ENCODE data around the gene COMMD9.
A peak's percentile ranks its signal among the peaks of the same experiment; 100 is the strongest.

Gene COMMD9

DNA sequence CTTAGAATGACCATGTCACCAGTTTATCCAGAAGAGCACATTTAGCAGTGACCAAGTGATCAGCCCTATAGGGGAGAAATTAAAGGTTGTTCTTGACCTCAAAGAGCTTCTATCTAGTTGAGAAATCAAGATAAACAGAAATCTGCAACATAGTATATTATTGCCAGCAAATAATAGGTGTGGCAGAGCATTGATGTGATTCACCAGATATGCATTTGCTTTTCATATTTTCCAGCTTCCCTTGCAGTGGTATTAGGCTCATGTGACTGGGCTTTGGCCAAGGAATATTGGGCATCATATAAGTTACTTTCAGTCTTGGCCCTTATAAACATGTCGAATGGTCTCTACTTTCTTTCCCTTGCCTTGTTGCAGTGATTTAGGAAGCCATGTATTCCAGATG lies 34.5 kb downstream of the COMMD9 start:
- H3K36me3 ChIP-seq (ENCODE audit: low read depth): no peaks in the 10 kb centered on the region
- H3K9me3 ChIP-seq (ENCODE audit: severe bottlenecking): no peaks in the 10 kb centered on the region
- H3K27ac ChIP-seq (ENCODE audit: poor library complexity, severe bottlenecking): peak overlapping the region; percentile 5
- H3K4me1 ChIP-seq (ENCODE audit: insufficient read depth, poor library complexity, severe bottlenecking): peaks cover 9% of the 10 kb centered on the region
- no peaks in the 10 kb centered on the region for H3K27me3 ChIP-seq (ENCODE audit: insufficient read depth, poor library complexity, severe bottlenecking)
- H3K4me3 ChIP-seq (ENCODE audit: severe bottlenecking): no peak overlapping the region
- peak; percentile 85 for ATAC-seq (ENCODE audit: low read depth)
- TF ChIP-seq, protein P1, sequence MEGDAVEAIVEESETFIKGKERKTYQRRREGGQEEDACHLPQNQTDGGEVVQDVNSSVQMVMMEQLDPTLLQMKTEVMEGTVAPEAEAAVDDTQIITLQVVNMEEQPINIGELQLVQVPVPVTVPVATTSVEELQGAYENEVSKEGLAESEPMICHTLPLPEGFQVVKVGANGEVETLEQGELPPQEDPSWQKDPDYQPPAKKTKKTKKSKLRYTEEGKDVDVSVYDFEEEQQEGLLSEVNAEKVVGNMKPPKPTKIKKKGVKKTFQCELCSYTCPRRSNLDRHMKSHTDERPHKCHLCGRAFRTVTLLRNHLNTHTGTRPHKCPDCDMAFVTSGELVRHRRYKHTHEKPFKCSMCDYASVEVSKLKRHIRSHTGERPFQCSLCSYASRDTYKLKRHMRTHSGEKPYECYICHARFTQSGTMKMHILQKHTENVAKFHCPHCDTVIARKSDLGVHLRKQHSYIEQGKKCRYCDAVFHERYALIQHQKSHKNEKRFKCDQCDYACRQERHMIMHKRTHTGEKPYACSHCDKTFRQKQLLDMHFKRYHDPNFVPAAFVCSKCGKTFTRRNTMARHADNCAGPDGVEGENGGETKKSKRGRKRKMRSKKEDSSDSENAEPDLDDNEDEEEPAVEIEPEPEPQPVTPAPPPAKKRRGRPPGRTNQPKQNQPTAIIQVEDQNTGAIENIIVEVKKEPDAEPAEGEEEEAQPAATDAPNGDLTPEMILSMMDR (IDR thresholded peaks at IDR 0.05; ENCODE audit: poor library complexity, severe bottlenecking): no peak
- DNase-seq (ENCODE audit: low spot score): no peak

DNA sequence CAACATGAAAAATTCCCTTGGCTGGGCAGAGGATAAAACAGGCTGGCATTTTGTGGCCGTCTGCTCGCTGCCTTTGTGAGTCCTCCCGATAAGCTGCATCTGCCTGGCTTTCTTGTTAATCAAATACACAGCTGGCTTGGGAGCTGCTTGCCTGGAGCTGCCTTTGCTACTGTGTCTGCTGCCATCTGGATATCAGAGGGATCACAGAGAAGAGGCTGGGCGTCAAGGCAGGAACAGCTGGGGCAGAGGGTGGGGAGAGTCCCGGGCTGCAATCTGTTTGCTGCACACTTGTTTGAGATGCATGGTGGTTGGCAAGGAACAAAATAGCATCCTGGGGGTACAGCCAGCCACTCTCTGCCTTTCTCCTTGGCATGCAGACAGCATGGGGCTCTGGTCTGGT lies 36.0 kb downstream of the COMMD9 start:
- Histone ChIP-seq H3K27ac (ENCODE audit: poor library complexity, severe bottlenecking) (no peak overlapping the region), H3K9me3 (ENCODE audit: severe bottlenecking) (no peaks in the 10 kb centered on the region), H3K4me3 (ENCODE audit: severe bottlenecking) (no peak overlapping the region), H3K4me1 (ENCODE audit: insufficient read depth, poor library complexity, severe bottlenecking) (peaks cover 19% of the 10 kb centered on the region), H3K36me3 (ENCODE audit: low read depth) (no peaks in the 10 kb centered on the region), H3K27me3 (ENCODE audit: insufficient read depth, poor library complexity, severe bottlenecking) (no peaks in the 10 kb centered on the region)
- no peak for DNase-seq (ENCODE audit: low spot score)
- no peak for ATAC-seq (ENCODE audit: low read depth)
- TF ChIP-seq, protein P1 (IDR thresholded peaks at IDR 0.05; ENCODE audit: poor library complexity, severe bottlenecking): no peak

DNA sequence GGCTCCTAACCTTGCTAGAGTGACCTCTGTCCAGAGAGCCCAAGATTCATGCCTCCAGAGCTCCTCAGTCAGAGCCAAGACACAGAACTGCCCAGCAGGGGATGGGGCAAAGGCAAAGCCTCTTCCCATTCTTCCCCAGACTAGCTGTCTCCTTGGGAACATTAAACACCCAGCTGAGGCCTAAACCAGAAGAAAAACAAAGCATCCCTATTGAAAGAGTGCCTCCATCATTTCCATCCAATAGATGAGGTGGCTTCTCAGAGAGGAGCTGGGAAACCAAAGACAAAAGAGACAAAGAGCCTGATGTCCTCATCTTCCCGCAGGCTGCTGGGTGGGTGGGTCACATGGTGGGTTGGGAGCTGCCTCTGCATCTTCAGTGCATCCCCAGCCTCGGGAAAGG lies 37.4 kb downstream of the COMMD9 start:
- Histone ChIP-seq H3K9me3 (ENCODE audit: severe bottlenecking) (no peaks in the 10 kb centered on the region), H3K4me1 (ENCODE audit: insufficient read depth, poor library complexity, severe bottlenecking) (peaks cover 19% of the 10 kb centered on the region), H3K27ac (ENCODE audit: poor library complexity, severe bottlenecking) (no peak overlapping the region), H3K4me3 (ENCODE audit: severe bottlenecking) (no peak overlapping the region), H3K27me3 (ENCODE audit: insufficient read depth, poor library complexity, severe bottlenecking) (no peaks in the 10 kb centered on the region), H3K36me3 (ENCODE audit: low read depth) (no peaks in the 10 kb centered on the region)
- no peak for ATAC-seq (ENCODE audit: low read depth)
- TF ChIP-seq, protein P1 (IDR thresholded peaks at IDR 0.05; ENCODE audit: poor library complexity, severe bottlenecking): no peak
- DNase-seq (ENCODE audit: low spot score): no peak

DNA sequence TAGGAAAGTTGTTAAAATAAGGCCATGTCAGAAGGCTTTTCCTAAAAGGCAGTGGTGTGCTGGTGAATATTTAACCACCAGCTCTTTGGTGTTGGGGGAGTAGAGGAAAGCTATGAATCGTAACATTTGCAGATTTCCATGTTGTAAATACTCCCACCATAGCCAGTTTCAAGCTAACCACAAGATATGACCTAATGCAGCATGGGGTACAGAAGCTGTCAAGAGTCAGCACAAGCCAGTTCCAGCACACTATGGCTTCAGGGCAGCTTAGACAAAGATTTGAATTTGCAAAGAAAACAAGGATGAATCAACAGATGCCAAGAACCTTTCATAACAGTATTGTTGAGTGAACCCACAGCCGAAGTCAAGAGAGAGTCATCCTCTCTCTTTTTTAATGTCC lies 40.0 kb downstream of the COMMD9 start:
- DNase-seq (ENCODE audit: low spot score) (no peak), ATAC-seq (ENCODE audit: low read depth) (peak; percentile 96)
- Histone ChIP-seq H3K27ac (ENCODE audit: poor library complexity, severe bottlenecking) (no peak overlapping the region), H3K4me3 (ENCODE audit: severe bottlenecking) (no peak overlapping the region), H3K27me3 (ENCODE audit: insufficient read depth, poor library complexity, severe bottlenecking) (no peaks in the 10 kb centered on the region), H3K4me1 (ENCODE audit: insufficient read depth, poor library complexity, severe bottlenecking) (peaks cover 11% of the 10 kb centered on the region), H3K9me3 (ENCODE audit: severe bottlenecking) (no peaks in the 10 kb centered on the region), H3K36me3 (ENCODE audit: low read depth) (no peaks in the 10 kb centered on the region)
- TF ChIP-seq, protein P1 (IDR thresholded peaks at IDR 0.05; ENCODE audit: poor library complexity, severe bottlenecking): no peak

DNA sequence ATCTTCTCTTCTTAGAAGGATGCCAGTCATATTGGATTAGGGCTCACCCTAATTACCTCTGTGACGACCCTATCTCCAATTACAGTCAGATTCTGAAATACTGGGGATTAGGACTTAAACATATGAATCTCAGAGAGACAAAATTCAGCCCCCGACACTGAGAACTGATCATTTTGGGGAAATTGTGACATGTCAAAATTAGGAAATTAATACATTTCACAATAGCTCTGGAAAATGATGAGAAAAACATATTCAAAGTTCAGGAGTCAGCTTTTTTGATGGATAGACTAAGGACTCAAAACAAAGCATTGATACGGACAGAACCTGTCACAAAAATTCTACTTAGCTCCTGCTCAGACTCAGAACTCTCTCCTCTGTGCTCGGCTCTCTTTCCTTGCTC lies 40.8 kb downstream of the COMMD9 start:
- ATAC-seq (ENCODE audit: low read depth) (no peak), DNase-seq (ENCODE audit: low spot score) (no peak)
- Histone ChIP-seq H3K27ac (ENCODE audit: poor library complexity, severe bottlenecking) (no peak overlapping the region), H3K27me3 (ENCODE audit: insufficient read depth, poor library complexity, severe bottlenecking) (no peaks in the 10 kb centered on the region), H3K4me1 (ENCODE audit: insufficient read depth, poor library complexity, severe bottlenecking) (peaks cover 11% of the 10 kb centered on the region), H3K4me3 (ENCODE audit: severe bottlenecking) (no peak overlapping the region), H3K9me3 (ENCODE audit: severe bottlenecking) (no peaks in the 10 kb centered on the region), H3K36me3 (ENCODE audit: low read depth) (no peaks in the 10 kb centered on the region)
- TF ChIP-seq, protein P1 (IDR thresholded peaks at IDR 0.05; ENCODE audit: poor library complexity, severe bottlenecking): no peak
